AG08395 (cell line): ENCODE measurements around the gene FOXM1.

ENCODE experiments used
- DNase-seq: peaks from one replicate; pipeline ENCODE4 v3.0.0; 2012; ENCODE audit warnings: mixed read lengths, low spot score

Gene FOXM1

GRCh38 chr12:2836574-2836973 lies 40.4 kb downstream of the FOXM1 start:
- DNase-seq, result no peak

GRCh38 chr12:2835691-2836403 lies 41.1 kb downstream of the FOXM1 start:
- no peak for DNase-seq

- DNase-seq, result peak; percentile 53
Observed at GRCh38 chr12:2834581-2835491, 42.1 kb downstream of the FOXM1 start, which contains the start of gene NRIP2. Gene NRIP2 (minus strand): TSS chr12:2835035. CDS start chr12:2834983, 52 bp downstream.

GRCh38 chr12:2833810-2834209 lies 43.2 kb downstream of the FOXM1 start:
- no peak for DNase-seq

GRCh38 chr12:2833327-2833726 lies 43.6 kb downstream of the FOXM1 start:
- DNase-seq, result no peak

- DNase-seq, result no peak
Observed at GRCh38 chr12:2832550-2833127, 44.3 kb downstream of the FOXM1 start.

- no peak for DNase-seq
Observed at GRCh38 chr12:2829275-2829674, 47.7 kb downstream of the FOXM1 start.

- no peak for DNase-seq
Observed at GRCh38 chr12:2826721-2827515, 50.1 kb downstream of the FOXM1 start.

GRCh38 chr12:2826036-2826435 lies 50.9 kb downstream of the FOXM1 start:
- no peak for DNase-seq

- DNase-seq, result no peak
Observed at GRCh38 chr12:2825132-2825531, 51.8 kb downstream of the FOXM1 start.

GRCh38 chr12:2824541-2824940 lies 52.4 kb downstream of the FOXM1 start:
- no peak for DNase-seq

GRCh38 chr12:2823483-2823882 lies 53.5 kb downstream of the FOXM1 start:
- no peak for DNase-seq

- no peak for DNase-seq
Observed at GRCh38 chr12:2820432-2820831, 56.5 kb downstream of the FOXM1 start.

GRCh38 chr12:2819810-2820209 lies 57.2 kb downstream of the FOXM1 start:
- DNase-seq, result no peak

- DNase-seq, result peak; percentile 75
Observed at GRCh38 chr12:2813214-2814185, 63.5 kb downstream of the FOXM1 start.

- peak; percentile 98 for DNase-seq
Observed at GRCh38 chr12:2812290-2813213, 64.4 kb downstream of the FOXM1 start, which contains the start of gene ITFG2. Gene ITFG2 (plus strand): TSS chr12:2812668. CDS start chr12:2812761, 93 bp downstream.

GRCh38 chr12:2811801-2812200 lies 65.2 kb downstream of the FOXM1 start:
- DNase-seq, result no peak
